Activated CD4-positive, alpha-beta T cell treated with anti-CD3 and anti-CD28 coated beads, Interleukin-10, Interleukin-2, amounts not matched to agents 100 ng/mL and 50 ng/mL, durations not matched to agents 16 hours and 8 hours (primary cell): ENCODE measurements around the gene NAALADL2.
"Not testable (repeated sequence)": the region's sequence is repeated elsewhere in the genome, so short reads cannot be mapped to it uniquely, and the experiment has no call there.

Experiments used
- DNase-seq: peaks from one replicate; pipeline ENCODE4 v3.0.0-alpha.2; 2020

NAALADL2 gene

DNA sequence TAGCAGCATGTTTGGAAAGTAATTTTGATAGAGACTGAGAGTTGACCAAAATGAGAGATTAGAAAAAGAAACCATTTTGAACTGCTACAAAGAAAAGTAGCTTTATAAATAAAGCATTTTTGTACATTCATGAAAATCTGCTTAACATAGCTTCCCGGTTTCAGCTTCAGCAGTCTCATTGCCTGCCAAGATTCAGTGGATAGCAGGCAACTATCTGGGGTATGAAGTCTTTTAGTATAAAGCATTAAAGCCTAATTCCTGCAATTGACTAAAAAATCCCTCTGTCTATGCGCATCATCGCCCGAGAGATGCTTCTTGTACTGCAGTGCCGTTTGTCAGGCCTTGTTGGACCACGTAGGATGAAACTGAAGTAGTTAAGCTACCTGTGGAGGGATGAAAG, 588.4 kb downstream of the NAALADL2 start:
- no peak for DNase-seq

DNA sequence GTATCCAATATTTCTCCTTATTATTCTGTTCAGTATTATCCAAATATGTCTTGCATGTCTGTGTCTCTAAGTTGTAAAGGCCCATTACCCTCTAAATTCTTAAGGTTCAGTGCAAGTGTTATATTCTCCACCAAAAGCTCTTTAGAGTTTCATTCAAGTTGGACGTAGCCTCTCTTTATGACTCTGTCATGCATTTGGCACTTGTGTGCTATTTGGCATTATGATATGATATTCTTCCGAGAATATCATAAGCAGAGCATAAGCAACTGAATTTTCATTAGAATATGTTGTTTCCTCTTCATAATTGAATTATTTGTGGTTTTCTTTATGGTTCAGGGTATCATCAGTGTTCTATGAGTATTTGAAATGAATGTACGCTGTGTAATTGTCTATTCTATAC, 594.2 kb downstream of the NAALADL2 start:
- no peak for DNase-seq

DNA sequence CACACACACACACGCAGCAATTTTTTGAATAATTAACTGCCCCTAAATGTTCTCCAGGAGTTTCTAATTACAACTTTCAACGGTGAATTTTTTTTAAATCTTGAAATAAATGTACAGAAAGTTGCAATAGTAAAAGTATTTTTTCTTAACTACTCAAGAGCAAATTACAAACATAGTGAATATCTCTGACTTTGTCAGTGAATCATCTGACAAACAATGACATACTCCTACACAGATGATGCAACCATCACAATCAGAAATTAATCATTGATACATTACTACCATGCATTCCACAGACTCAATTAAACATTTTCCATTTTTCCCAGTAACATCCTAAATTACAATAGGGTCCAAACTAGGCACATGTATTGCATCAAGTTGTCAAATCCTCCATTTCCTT, 597.3 kb downstream of the NAALADL2 start:
- no peak for DNase-seq

DNA sequence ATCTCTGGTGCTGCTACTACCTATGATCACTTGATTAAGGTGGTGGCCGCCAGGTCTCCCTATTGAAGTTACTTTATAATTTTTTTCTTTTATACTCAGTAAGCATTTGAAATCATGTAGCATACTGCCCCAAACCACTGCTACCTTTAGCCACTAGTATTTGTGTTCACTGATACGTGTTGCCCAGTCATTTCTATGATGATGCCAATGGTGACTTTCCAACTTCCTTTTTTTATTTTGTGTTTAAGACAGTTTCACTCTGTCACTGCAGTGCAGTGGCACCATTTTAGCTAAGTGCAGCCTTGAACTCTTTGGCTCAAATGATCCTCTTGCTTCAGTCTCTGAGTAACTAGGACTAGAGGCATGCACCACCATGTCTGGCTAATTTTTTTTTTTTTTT, 598.2 kb downstream of the NAALADL2 start:
- no peak for DNase-seq

DNA sequence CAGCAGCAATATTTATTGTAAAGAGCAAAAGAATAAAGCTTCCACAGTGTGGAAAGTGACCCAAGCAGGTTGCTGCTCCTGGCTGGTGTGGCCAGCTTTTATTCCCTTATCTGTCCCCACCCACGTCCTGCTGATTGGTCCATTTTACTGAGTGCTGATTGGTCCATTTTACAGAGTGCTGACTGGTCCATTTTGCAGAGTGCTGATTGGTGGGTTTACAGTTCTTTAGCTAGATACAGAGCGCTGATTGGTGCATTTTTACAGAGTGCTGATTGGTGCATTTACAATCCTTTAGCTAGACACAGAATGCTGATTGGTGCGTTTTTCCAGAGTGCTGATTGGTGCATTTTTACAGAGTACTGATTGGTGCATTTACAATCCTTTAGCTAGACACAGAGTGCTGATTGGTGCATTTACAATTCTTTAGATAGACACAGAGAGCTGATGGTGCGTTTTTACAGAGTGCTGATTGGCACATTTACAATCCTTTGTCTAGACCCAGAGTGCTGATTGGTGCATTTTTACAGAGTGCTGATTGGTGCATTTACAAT, 601.8 kb downstream of the NAALADL2 start:
- DNase-seq, result not testable (repeated sequence)

DNA sequence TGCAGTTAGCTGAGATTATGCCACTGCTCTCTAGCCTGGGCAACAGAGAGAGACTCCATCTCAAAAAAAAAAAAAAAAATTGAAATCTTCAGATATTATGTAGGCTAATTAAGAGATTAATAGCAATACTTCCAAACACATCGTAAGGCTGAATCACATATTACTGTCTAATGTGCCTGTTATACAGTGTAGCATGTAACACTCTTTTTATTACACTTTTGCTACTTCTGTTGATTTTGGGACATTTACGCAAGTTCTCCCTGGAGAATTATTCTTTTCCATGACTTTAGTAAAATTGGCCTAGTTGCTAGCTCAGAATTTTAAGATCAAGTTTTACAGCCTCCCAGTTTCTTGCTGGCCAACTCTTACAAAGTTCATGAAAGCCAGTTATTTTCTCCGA, 605.2 kb downstream of the NAALADL2 start:
- no peak for DNase-seq

DNA sequence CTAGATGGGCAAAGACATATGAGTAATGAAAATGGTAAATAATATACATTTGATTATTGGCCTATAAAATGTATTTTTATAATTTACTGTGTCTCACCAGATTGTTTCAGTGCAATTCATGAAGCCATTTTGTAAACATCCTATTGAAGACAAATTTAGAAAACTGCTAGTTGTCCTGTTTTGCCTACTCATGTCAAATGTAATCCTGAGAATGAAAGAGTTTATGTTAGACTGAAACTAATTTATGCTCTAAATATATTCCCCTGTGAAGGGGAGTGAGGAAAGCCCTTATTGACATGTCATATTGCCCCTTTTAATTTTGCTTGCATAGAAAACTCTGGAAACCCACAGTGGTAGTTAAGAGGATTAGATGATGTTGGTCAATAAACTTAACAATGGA, 610.0 kb downstream of the NAALADL2 start:
- DNase-seq, result no peak

DNA sequence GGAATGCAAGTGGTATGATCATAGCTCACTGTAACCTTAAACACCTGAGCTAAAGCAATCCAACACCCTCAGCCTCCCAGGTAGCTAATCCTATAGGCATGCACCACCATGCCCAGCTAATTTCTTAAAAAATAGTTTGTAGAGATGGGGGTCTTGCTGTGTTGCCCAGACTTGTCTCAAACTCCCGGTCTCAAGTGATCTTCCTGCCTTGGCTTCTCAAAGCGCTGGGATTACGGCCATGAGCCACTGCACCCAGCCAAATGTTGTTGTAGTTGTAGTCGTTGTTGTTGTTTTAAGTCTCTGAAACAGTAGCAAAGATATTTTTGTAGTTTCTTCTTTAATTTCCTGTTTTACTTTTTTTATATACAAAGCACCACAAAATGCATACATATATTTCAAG, 616.6 kb downstream of the NAALADL2 start:
- no peak for DNase-seq

DNA sequence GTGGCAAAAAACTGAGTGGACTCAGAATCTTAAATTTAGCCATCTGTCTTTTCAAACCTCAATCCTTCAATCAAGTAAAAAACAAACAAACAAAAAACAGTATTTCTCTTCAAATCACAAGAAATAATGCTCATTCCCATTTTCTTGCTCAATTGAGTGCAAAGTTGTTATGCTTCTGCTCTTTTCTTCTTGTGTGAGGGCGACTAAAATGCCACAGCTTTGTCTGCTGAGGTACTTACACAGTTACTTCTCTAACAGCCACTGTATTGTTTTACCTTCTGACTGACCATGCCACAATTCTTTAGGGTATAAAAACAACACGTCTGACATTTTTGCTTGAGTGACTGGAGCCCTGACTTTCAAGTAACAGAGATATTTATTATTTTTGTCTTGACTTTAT, 617.4 kb downstream of the NAALADL2 start:
- DNase-seq, result no peak

DNA sequence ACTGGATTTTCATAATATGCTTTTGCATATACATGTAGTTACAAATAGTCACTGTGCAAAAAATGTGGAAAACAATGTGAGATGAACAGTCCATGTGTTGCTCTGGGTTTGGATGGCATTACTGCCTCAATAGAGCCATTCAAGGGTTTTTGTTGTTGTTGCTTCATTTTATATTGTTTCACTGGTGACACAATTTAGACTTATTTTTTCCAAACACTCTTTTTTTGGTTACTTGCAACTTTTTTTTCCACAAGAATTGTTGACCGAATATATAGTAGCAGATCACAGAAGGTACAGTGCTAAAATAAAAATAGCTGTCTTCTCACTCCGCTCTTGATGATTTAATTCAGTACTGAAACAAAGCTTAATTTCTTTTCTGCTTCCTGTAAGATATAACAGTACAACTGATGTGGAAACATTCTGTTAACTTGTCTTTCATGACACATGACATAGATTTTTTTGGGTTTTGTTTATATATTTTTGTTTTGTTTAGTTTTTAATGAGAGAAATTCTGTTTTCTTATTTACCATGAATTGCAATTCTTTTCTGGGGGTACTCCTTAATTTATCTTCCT, 618.6 kb downstream of the NAALADL2 start:
- DNase-seq, result peak; percentile 2

DNA sequence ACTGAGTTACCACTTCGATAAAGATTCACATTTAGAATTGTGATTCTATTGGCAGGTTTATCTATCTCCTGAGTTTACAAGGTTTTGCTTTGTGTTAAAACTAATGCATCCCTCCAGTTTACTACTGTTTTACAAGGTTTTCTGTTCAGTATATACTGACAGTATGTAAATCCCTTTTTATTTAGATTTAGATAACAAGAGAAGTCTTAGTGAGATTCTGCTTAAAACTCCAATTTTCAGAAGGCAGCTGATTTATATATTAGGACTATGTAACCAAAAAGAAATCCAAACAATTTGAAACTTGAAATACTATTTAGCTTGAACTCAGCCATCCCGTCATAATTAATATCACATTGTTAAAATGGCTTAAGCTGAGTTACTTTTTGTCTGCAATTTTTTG, 619.2 kb downstream of the NAALADL2 start:
- no peak for DNase-seq

DNA sequence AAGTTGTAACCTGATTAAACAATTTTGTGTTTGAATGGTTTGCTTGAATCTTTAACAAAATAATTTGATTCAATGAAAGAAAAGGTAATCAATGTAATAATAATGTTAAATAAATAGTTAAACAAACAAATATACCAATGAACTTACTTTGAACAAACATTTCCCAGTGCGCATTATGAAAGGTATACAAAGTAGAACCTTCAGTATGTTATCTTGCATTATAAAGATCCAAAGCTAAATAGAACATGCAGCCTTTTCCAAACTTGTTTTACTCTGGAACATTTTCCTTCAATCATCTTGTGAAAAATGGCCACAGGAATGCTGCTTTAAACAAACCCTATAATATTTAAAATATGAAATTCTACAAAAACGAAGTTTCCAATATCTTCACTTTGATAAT, 620.0 kb downstream of the NAALADL2 start:
- no peak for DNase-seq

DNA sequence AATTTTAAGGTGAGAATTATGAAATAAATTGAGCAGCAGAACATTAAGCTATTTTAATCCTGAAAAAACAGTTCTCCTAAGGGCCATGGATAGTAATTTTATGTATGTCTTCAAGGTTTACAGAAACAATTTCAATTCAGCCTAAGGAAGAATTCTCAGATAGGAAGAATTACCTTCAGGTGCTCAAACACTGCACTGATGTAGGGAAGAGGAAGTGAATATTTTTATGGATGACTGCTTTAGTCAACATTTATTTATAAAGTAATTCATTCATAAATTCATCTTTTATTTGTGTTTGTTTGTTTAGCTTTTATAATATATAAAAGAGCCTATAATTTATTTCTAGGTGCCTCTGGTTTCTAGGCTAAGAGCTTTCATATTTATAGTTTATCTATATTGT, 620.7 kb downstream of the NAALADL2 start:
- DNase-seq, result no peak

DNA sequence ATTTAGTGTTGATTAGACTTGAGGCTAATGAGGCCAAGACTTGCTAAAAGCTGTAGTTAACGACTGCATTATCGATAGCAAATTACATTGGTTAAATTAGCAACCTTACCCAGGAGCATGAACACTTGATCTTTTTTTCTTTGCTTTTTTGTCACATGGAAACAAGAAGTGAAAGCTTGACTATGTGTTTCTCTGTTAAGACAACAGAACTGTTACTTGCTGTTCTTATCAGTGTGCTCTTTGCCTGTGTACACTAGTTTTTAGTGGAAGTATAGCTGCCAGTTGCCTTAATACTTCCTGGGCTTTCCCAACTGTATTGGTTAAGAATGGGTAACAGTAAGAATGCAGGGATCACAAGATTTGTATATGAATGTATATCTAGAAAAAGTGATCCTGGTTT, 625.5 kb downstream of the NAALADL2 start:
- DNase-seq, result no peak

DNA sequence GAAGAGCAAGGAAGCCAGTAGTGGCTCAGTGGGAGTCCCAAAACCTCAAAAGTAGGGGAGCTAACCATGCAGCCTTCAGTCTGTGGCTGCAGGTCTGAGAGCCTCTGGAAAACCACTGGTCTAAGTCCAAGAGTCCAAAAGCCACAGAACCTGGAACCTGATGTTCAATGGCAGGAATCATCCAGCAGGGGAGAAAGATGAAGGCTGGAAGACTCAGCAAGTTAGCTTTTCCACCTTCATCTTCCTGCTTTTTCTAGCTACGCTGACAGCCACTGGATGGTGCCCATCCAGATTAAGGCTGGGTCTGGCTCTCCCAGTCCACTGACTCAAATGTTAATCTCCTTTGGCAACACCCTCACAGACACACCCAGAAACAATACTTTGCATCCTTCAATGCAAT, 626.3 kb downstream of the NAALADL2 start:
- no peak for DNase-seq

DNA sequence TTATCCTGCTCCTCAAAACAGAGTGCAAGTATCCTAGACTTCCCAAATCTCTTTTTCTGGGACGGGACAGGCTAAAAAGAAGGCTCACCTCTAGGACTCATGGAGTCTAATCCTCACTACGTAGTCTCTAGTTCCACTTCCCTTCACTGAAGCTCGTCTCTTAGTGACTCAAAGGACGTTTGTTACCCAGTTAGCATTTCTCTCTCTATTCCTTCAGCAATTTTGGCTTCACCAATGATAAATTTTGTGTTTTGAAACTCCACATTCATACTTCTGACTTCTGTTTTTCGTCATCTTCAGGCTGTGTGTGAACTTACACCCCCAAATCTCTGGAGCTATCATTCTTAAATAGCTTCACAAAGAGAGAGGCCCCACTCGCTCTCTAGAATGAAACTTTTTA, 627.1 kb downstream of the NAALADL2 start:
- no peak for DNase-seq

DNA sequence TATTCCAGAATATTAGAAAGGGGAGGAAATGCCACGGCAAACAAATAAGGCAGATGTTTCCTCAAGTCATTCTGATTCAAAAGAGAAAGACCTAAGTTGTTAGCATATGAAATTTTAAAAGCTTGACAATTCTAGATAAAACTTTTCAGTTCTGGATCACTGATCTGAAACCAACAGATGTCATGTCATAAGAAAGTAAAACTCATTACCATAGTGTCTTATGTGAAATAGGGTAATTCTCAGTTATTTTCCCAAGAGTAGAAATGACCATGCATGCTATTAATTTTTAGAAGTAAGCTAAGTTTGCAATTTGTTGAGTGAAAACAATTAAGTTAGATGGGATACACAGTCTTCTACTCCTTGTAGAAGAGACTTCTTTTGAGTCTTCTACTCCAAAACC, 630.3 kb downstream of the NAALADL2 start:
- DNase-seq, result no peak

DNA sequence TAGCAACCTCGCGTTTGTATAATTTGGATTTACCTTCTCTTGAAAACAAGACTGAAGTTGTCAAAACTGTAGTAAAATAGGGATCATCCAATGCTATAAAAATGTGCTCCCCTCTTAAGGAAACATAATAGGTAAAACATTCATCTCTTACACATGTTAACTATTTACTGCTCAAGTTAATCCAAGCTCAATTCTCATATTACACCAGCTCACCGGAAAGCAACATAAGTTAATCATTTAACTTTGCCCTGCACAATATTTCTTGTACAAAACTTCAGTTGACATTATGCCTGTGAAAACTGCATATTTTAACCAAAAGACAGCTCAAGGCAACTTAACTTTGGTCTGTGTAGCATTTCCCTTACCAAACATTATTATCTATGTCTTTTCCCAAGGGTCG, 634.2 kb downstream of the NAALADL2 start:
- DNase-seq, result no peak

DNA sequence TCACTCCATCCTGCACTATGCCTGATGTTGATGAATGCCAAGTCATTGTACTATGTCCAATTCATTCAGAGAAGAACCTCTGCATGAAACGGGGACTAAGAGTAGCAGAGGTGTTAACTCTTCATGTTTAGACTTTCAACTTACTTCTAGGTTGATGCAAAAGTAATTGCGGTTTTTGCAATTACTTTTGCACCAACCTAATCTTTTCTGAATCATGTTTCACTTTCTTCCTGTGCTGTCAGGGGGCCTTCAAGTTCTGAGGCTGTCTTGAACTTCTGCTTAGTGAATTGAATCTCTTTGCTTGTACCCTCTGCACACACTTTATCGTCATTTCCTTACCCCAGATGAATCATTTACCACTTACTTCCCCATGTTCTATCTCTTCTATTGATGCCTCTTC, 636.2 kb downstream of the NAALADL2 start:
- DNase-seq, result peak; percentile 34

DNA sequence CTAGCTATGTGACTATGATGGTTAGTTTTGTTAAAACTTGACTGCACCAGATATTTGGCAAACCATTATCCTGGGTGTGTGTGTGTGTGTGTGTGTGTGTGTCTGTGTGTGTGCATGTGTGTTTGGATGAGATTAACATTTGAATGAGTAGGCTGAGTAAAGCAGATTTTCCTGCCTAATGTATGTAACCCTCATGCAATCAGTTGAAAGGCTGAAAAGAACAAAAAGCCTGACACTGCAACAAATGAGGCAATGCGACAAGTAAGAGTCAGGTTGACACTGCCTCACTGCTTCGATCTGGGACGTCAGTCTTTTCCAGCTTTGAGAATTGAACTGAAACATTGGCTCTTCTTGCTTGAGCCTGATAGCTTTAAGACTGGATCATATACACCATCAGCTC, 643.0 kb downstream of the NAALADL2 start:
- DNase-seq, result no peak

DNA sequence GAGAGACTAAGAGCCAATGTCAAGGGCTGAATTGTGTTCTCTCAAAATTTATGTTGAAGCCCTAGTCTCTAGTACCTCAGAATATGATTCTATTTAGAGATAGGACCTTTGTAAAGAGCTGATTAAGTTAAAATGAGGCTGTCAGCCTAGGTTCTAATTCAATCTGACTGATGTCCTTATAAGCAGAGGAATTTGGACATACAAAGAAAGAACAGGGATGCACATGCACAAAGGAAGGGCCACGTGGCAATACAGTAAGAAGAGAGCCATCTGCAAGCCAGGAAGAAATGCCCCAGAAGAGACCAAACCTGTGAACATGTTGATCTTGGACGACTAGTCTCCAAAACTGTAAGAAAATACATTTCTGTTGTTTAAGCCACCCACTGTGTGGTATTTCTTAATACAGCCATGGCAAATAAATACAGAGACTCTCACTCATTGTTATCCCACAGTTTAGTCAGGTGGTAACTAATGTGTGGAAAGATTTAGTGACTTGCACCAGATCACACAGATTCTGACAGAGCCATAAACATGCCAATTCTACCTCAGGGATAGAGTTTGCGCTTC, 652.2 kb downstream of the NAALADL2 start:
- no peak for DNase-seq

DNA sequence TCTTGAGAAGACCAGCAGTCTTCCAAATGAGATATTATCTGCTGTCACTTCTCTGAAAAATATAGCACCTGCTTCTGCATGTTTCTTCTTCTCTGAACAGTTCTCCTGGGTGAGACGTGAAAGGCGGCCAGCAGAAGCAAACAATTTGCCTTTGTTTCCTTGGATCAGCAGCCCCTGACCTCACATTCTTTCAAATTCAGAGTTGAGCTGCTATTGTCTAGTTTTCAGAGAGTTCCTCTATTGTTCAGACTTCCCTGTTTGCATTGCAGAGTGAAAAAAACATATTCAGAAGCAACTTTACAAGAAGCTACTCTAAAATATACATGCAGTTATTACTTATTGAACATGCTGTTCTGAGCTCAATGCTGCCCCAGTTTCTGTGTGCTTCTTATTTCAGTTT, 653.6 kb downstream of the NAALADL2 start:
- DNase-seq, result no peak

DNA sequence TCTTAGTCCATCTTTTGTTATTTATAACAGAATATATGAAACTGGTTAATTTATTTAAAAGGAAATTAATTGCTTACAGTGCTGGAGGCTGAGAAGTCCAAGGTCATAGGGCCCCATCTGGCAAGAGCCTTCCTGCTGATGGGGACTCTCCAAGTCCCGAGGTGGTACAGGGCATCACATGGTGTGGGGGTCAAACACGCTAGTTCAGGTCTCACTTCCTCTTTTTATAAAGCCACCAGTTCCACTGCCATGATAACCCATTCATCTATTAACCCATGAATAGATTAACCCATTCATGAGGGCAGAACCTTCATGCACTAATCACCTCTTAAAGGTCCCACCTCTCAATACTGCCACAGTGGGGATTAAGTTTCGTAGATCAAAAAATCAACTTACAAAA, 659.3 kb downstream of the NAALADL2 start:
- no peak for DNase-seq

DNA sequence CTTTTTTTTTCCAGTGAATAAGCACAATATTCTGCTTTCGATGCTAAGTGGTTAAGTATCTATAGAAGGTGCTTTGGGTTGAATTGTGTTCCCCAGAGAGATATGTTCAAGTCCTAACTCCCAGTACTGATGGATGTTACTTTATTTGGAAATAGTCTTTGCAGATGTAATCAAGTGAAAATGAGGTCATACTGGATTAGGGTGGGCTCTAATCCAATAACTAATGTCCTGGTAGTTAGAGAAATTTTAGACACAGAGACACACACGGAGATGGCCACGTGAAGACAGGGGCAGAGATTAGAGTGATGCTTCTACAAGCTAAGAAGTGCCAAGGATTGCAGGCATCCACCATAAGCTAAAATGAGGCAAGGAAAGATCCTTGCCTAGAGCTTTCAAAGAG, 662.3 kb downstream of the NAALADL2 start:
- no peak for DNase-seq

DNA sequence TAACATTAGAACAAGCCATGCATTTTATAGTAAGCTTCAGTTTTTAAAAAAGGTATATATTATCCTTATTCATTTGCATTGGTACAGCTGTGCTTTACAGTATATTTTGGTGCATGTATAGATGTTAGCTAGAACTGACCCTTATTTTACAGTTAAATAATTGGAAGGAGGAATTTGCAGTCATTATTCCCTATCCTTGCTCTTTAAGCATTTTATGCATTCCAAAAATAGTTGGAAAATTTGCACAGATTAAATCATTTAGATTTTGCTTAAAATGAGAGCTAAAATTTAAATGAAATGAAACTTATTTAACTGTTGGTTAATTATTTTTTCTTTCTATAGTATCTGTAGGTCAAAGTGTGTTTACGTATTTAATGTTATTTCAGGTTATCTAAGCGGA, 667.1 kb downstream of the NAALADL2 start:
- DNase-seq, result no peak
